Subcutaneous adipose tissue (tissue), 4 donors: ENCODE results near the gene TGFB3. TPM values are rescaled to one million over a fixed set of nuclear protein-coding genes. Genes with fewer than 3 reads are reported as not detected.

ENCODE experiments used
- CTCF ChIP-seq: fragments of 450-650 bp; IDR thresholded peaks from one replicate; pipeline ENCODE4 v1.5.1; 2016; ENCODE audit warnings: low read depth, mild to moderate bottlenecking, control low read depth, antibody characterized with exemption, moderate library complexity
- total RNA-seq, 4 donors: library from RNA; depleted of rRNA; stranded (reverse); fragments of >200 nt; gene quantifications; one replicate each; pipeline ENCODE4 v1.1.0, GENCODE V29; 2016

TGFB3 gene
- total RNA-seq, 4 donors from 2014 or later: 2.3 to 10.9 (median 7.1) TPM

- TF ChIP-seq CTCF: no peak
Measured at GRCh38 chr14:75959031-75959430, 22.8 kb downstream of the TGFB3 start.

- TF ChIP-seq CTCF: no peak
Measured at GRCh38 chr14:75952489-75952888, 29.3 kb downstream of the TGFB3 start.

GRCh38 chr14:75946785-75947184 lies 35.0 kb downstream of the TGFB3 start:
- no peak for TF ChIP-seq CTCF

- TF ChIP-seq CTCF: no peak
Measured at GRCh38 chr14:75944607-75945241, 37.1 kb downstream of the TGFB3 start.

GRCh38 chr14:75941030-75941429 lies 40.8 kb downstream of the TGFB3 start:
- no peak for TF ChIP-seq CTCF

- no peak for TF ChIP-seq CTCF
Measured at GRCh38 chr14:75939200-75939599, 42.6 kb downstream of the TGFB3 start.

GRCh38 chr14:75934998-75935628 lies 46.7 kb downstream of the TGFB3 start:
- TF ChIP-seq CTCF: no peak
